CD4-positive, alpha-beta T cell (primary cell): ENCODE data around the gene BFAR. TPM values are rescaled to one million over a fixed set of nuclear protein-coding genes. Genes with fewer than 3 reads are reported as not detected.

ENCODE experiments used
- ATAC-seq: fragments of 200-7000 bp; cut with Tn5 transposase; one replicate; pipeline ENCODE4 v1.10.0; 2022; ENCODE audit warnings: mild to moderate bottlenecking; ENCODE audit not compliant: poor library complexity
- CTCF ChIA-PET: fragments of 350-600 bp; sonication (Branson Sonifier 250); formaldehyde crosslinking; loops from one replicate; lab custom pipeline; 2021; ENCODE audit warnings: antibody characterized with exemption, inconsistent platforms; lab: Charles Lee
- POLR2A ChIA-PET: fragments of 350-600 bp; sonication (Branson Sonifier 250); formaldehyde crosslinking; loops from one replicate; lab custom pipeline; 2021; ENCODE audit warnings: antibody characterized with exemption, inconsistent platforms; lab: Charles Lee
- DNase-seq, 14 experiments: peaks; one replicate each; pipeline ENCODE4 v3.0.0-alpha.2; 2013 to 2020; ENCODE audit warnings: mixed read lengths in 2 of 14
- H3K27ac ChIP-seq, 2 donors: one replicate each; pipeline versions ENCODE4 v1.5.1 to v1.7.0; 2013; ENCODE audit warnings: low read length in 2 of 2, low read depth in 1 of 2, mild to moderate bottlenecking in 1 of 2
- H3K27me3 ChIP-seq, 2 experiments: 1 replicate in 1 of 2; 2 replicates in 1 of 2; pipeline versions ENCODE4 v1.6.1 to v1.7.0; 2013; ENCODE audit warnings: low read length in 2 of 2, control low read depth in 1 of 2, mild to moderate bottlenecking in 1 of 2, moderate library complexity in 1 of 2; ENCODE audit not compliant: insufficient read depth in 2 of 2, control insufficient read depth in 1 of 2
- H3K36me3 ChIP-seq: one replicate; pipeline ENCODE4 v1.6.1; 2013; ENCODE audit warnings: low read length, control low read depth; ENCODE audit not compliant: insufficient read depth
- H3K4me1 ChIP-seq: one replicate; pipeline ENCODE4 v1.6.1; 2013; ENCODE audit warnings: low read length, control low read depth; ENCODE audit not compliant: insufficient read depth
- H3K4me3 ChIP-seq: one replicate; pipeline ENCODE4 v1.5.1; 2013; ENCODE audit warnings: mild to moderate bottlenecking, low read length, moderate library complexity
- H3K9me3 ChIP-seq, 2 experiments: 1 replicate in 1 of 2; 2 replicates in 1 of 2; pipeline versions ENCODE4 v1.6.1 to v1.7.0; 2013; ENCODE audit warnings: low read length in 2 of 2, mild to moderate bottlenecking in 2 of 2, control low read depth in 1 of 2, moderate library complexity in 1 of 2; ENCODE audit not compliant: control insufficient read depth in 1 of 2, insufficient read depth in 1 of 2
- H3K27ac Mint-ChIP-seq: one replicate; pipeline ENCODE4 v1.8.0; 2020; ENCODE audit warnings: mixed read lengths
- H3K27me3 Mint-ChIP-seq: one replicate; pipeline ENCODE4 v1.8.0; 2021; ENCODE audit warnings: mixed read lengths
- H3K36me3 Mint-ChIP-seq: one replicate; pipeline ENCODE4 v1.8.0; 2021; ENCODE audit warnings: low read depth, mixed read lengths
- H3K4me1 Mint-ChIP-seq: one replicate; pipeline ENCODE4 v1.8.0; 2021; ENCODE audit warnings: low read depth, mixed read lengths
- H3K4me3 Mint-ChIP-seq: one replicate; pipeline ENCODE4 v1.8.0; 2020; ENCODE audit warnings: mild to moderate bottlenecking, mixed read lengths
- H3K9me3 Mint-ChIP-seq: one replicate; pipeline ENCODE4 v1.8.0; 2020; ENCODE audit warnings: mixed read lengths
- CTCF ChIP-seq: fragments of 200-600 bp; IDR thresholded peaks from one replicate; pipeline ENCODE4 v1.8.0; 2022; ENCODE audit warnings: antibody characterized with exemption, mild to moderate bottlenecking
- intact Hi-C, 2 experiments: fragments of 100-400 bp; cut with DNase I in 1 of 2; cut with micrococcal nuclease in 1 of 2; formaldehyde crosslinking; loops; one replicate each; pipeline versions ENCODE4 v1.15.1 to v1.9.0; 2023 to 2025; cut with DNase I, micrococcal nuclease
- total RNA-seq, 174 experiments: library from RNA in 2 of 174; stranded (reverse) in 2 of 174; gene quantifications; one replicate each; pipeline ENCODE4 v1.2.3 and lab custom pipeline; 2021 to 2026

The BFAR gene
- total RNA-seq, 2 experiments from 2014 or later: 36.9 to 37.6 TPM

GRCh38 chr16:14611660-14612059 is 21.1 kb upstream of the BFAR start:
- no peak for TF ChIP-seq CTCF
- H3K27ac ChIP-seq: no peak overlapping the region
- H3K4me1 ChIP-seq: no peaks in the 10 kb centered on the region
- no peaks in the 10 kb centered on the region for H3K9me3 Mint-ChIP-seq
- H3K9me3 ChIP-seq: no peaks in the 10 kb centered on the region
- POLR2A ChIA-PET: no interaction called here
- no peaks in the 10 kb centered on the region for H3K27me3 Mint-ChIP-seq
- ATAC-seq (no peak), DNase-seq (no peak)
- H3K36me3 Mint-ChIP-seq: peaks cover 85% of the 10 kb centered on the region
- no peak overlapping the region for H3K4me3 ChIP-seq
- CTCF ChIA-PET: no interaction called here
- H3K36me3 ChIP-seq: peaks cover 78% of the 10 kb centered on the region
- H3K27me3 ChIP-seq: no peaks in the 10 kb centered on the region
- H3K27ac Mint-ChIP-seq: no peak overlapping the region
- intact Hi-C loops: no loop called here
- no peak overlapping the region for H3K4me3 Mint-ChIP-seq
- H3K4me1 Mint-ChIP-seq: no peaks in the 10 kb centered on the region

GRCh38 chr16:14613991-14614390 is 18.8 kb upstream of the BFAR start:
- intact Hi-C loops: no loop called here
- TF ChIP-seq CTCF: no peak
- CTCF ChIA-PET: no interaction called here
- Mint-ChIP-seq H3K27ac (no peak overlapping the region), H3K4me1 (no peaks in the 10 kb centered on the region), H3K4me3 (no peak overlapping the region), H3K27me3 (no peaks in the 10 kb centered on the region), H3K9me3 (no peaks in the 10 kb centered on the region), H3K36me3 (peaks cover 85% of the 10 kb centered on the region)
- Histone ChIP-seq H3K27me3 (no peaks in the 10 kb centered on the region), H3K27ac (no peak overlapping the region), H3K36me3 (peaks cover 74% of the 10 kb centered on the region), H3K4me1 (no peaks in the 10 kb centered on the region), H3K9me3 (no peaks in the 10 kb centered on the region), H3K4me3 (no peak overlapping the region)
- ATAC-seq (no peak), DNase-seq (no peak)
- POLR2A ChIA-PET: no interaction called here

DNA sequence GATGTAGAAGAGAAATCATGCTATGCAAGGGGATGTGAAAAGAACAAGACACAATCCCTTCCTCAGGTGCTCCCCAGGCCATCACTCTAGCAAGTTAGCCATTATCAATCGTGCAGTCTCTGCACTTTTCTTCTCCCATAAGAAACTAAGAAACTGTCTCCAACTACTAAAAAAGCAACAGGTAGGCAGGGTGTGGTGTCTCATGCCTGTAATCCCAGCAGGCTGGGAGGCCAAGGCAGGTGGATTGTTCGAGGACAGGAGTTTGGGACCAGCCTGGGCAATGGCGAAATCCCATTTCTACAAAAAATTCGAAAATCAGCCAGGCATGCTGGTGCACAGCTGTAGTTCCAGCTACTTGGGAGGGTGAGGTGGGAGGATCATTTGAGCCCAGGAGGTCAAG is 16.5 kb upstream of the BFAR start:
- no peak overlapping the region for H3K4me3 ChIP-seq
- H3K27ac Mint-ChIP-seq: no peak overlapping the region
- ChIA-PET POLR2A (no interaction called here), CTCF (no interaction called here)
- TF ChIP-seq CTCF: no peak
- intact Hi-C loops: no loop called here
- no peak for ATAC-seq
- DNase-seq: no peak
- H3K9me3 ChIP-seq: no peaks in the 10 kb centered on the region
- no peaks in the 10 kb centered on the region for H3K9me3 Mint-ChIP-seq
- H3K4me1 ChIP-seq: no peaks in the 10 kb centered on the region
- no peaks in the 10 kb centered on the region for H3K4me1 Mint-ChIP-seq
- peaks cover 77% of the 10 kb centered on the region for H3K36me3 Mint-ChIP-seq
- H3K27me3 Mint-ChIP-seq: no peaks in the 10 kb centered on the region
- H3K27ac ChIP-seq: no peak overlapping the region
- peaks cover 68% of the 10 kb centered on the region for H3K36me3 ChIP-seq
- no peaks in the 10 kb centered on the region for H3K27me3 ChIP-seq
- no peak overlapping the region for H3K4me3 Mint-ChIP-seq
